ENCODE data around the gene BCL2. TPM values are rescaled to one million over a fixed set of nuclear protein-coding genes. Genes with fewer than 3 reads are reported as not detected.

The BCL2 gene
- total and polyA plus RNA-seq, 9 donors, result 13.7 to 43.9 (median 35.7) TPM

DNA sequence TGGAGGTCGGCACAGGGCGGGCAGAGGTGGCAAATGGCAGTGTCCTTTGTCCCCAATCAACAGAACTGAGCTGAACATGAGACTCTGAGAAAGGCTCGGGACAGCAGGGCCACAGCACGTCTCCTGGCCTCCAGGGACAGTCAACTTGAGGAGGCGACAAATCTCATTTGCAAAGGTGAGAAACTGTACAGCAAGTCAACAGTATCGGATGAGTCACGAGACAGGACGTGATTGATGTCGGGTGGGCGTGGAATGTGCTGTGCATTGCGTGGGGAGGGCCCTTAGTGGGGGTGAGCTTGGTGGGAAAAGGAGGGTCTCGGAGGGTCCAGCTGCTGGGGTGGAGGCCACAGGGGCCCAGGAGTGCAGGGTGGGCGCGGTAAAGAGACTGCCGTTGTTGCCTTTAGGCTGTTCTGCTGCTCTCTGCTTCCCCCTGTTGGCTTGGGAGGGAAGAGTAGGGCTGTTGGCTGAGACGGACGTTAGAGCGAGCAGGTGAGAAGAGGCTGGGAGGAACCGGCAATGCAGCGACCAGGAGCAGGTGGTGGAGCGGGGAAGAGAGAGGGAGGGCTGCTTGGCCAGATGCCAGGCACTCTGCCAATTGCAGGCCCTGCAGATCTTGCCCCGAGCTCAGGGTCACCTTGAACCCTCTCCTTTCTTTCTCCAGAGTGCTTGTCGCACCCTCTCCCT, 164.3 kb downstream of the BCL2 start:
- no peaks in the 10 kb centered on the region for H3K36me3 ChIP-seq
- H3K4me1 ChIP-seq (ENCODE audit: insufficient read depth), result peaks cover 21% of the 10 kb centered on the region
- TF ChIP-seq, protein P1, sequence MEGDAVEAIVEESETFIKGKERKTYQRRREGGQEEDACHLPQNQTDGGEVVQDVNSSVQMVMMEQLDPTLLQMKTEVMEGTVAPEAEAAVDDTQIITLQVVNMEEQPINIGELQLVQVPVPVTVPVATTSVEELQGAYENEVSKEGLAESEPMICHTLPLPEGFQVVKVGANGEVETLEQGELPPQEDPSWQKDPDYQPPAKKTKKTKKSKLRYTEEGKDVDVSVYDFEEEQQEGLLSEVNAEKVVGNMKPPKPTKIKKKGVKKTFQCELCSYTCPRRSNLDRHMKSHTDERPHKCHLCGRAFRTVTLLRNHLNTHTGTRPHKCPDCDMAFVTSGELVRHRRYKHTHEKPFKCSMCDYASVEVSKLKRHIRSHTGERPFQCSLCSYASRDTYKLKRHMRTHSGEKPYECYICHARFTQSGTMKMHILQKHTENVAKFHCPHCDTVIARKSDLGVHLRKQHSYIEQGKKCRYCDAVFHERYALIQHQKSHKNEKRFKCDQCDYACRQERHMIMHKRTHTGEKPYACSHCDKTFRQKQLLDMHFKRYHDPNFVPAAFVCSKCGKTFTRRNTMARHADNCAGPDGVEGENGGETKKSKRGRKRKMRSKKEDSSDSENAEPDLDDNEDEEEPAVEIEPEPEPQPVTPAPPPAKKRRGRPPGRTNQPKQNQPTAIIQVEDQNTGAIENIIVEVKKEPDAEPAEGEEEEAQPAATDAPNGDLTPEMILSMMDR (IDR thresholded peaks at IDR 0.05), result peak in 1 of 3 donors; percentile 17
- TF ChIP-seq POLR2A (IDR thresholded peaks at IDR 0.05), result no peak
- no peak for TF ChIP-seq EP300 (IDR thresholded peaks at IDR 0.05)
- DNase-seq, result no peak
- H3K27ac ChIP-seq, result no peak overlapping the region
- 78 to 81% (median 78%) methylated on average over 23 of the region's 23 CpGs for WGBS, 3 donors
- no peaks in the 10 kb centered on the region for H3K9me3 ChIP-seq
- H3K4me3 ChIP-seq, result no peak overlapping the region
- intact Hi-C loops (cut with DNase I), result loop anchor here in 2 of 4 donors (10.0 kb wide), 2 partner anchors 139 to 159 kb away; partner anchors contain the start of gene BCL2 (in 1 of the 2)
- no peaks in the 10 kb centered on the region for H3K27me3 ChIP-seq

DNA sequence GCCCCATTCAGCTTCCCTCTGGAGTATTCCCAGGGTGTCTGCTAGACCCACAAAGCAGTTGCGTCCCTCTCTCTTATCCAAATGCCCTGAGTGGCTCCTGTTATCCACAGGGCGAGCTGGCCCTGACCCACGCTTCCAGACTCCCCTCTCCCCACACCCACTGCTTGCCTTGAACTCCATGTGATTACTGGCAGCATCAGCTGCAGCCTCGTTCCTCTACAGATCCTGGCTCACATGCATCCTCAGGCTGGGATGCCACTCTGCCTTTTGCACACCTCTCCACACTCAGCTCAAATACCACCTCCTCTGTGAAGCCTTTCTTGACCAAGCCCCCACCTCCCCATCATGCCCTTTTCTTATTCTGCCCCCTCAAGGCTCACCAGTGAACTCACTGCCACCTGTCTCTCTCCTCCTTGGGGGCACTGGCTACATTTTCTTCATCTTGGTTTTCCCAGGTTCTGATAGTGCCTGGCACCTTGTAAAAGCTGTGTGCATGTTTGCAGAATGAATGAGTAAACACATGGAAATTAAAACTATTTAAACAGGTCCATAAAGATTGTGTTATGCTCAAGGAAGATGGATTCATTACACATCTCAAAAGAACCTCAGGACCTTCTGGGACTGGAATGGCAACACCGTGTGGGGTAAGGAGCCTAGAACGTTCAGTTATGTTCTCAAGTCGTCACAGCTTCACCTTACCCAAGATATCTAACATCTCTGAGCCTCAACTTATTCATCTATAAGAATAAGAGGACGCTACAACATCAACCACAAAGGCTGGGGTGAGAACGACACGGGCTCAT, 165.0 kb downstream of the BCL2 start:
- 82 to 84% (median 84%) methylated on average over 10 of the region's 10 CpGs for WGBS, 3 donors
- no peak for DNase-seq
- TF ChIP-seq EP300 (IDR thresholded peaks at IDR 0.05), result no peak
- TF ChIP-seq, protein P1 (IDR thresholded peaks at IDR 0.05), result no peak
- TF ChIP-seq POLR2A (IDR thresholded peaks at IDR 0.05), result no peak
- intact Hi-C loops (cut with DNase I), result loop anchor here in 2 of 4 donors (10.0 kb wide), 2 partner anchors 140 to 160 kb away; partner anchors contain the start of gene BCL2 (in 1 of the 2)
- Histone ChIP-seq H3K4me1 (ENCODE audit: insufficient read depth) (peaks cover 21% of the 10 kb centered on the region), H3K9me3 (no peaks in the 10 kb centered on the region), H3K27me3 (no peaks in the 10 kb centered on the region), H3K27ac (no peak overlapping the region), H3K36me3 (no peaks in the 10 kb centered on the region), H3K4me3 (no peak overlapping the region)

DNA sequence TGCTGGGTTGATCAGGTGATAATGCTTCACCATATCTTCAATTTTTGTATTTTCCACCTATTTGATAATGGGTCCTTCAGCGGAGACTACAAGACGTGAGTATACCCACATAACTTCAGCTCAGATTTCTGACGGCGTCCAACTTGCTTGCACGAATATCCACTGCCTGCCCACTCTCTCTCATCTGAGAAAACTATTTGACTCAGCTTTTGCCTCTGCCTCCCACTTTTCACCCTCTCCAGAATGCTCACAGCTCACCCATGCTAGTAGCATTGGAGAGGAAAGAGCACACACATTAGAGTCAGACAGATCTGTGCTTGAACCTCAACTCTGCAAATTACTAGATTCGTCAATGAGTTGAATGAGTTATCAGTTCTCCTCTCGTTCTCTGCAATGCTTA, 166.8 kb downstream of the BCL2 start:
- no peaks in the 10 kb centered on the region for H3K9me3 ChIP-seq
- no peaks in the 10 kb centered on the region for H3K36me3 ChIP-seq
- intact Hi-C loops (cut with DNase I), result loop anchor here in 2 of 4 donors (10.0 kb wide), 2 partner anchors 142 to 162 kb away; partner anchors contain the start of gene BCL2 (in 1 of the 2)
- no peaks in the 10 kb centered on the region for H3K27me3 ChIP-seq
- TF ChIP-seq POLR2A (IDR thresholded peaks at IDR 0.05), result no peak
- TF ChIP-seq, protein P1 (IDR thresholded peaks at IDR 0.05), result no peak
- TF ChIP-seq EP300 (IDR thresholded peaks at IDR 0.05), result no peak
- H3K4me3 ChIP-seq, result no peak overlapping the region
- 93 to 94% (median 94%) methylated on average over 7 of the region's 7 CpGs for WGBS, 3 donors
- H3K27ac ChIP-seq, result no peak overlapping the region
- DNase-seq, result no peak
- H3K4me1 ChIP-seq (ENCODE audit: insufficient read depth), result peaks cover 27% of the 10 kb centered on the region

DNA sequence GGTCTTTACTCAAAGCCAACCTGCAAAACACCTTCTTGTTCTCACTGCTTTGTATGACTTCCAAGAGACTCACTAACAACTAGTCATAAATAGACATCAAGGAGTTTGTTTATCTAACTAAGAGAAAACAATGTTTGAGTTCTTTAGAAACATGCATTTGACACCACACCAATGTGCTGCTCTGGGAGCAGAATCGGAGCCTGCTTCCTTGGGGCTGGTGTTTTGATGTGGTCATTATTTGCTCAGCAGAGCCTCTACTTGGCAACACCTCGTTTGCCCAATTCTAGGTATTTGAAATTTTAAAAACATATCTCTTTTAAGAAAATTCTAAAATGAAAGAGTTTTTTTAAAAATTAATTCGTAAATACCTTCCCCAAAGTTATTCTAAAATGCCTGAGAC, 167.5 kb downstream of the BCL2 start:
- TF ChIP-seq EP300 (IDR thresholded peaks at IDR 0.05) (no peak), POLR2A (IDR thresholded peaks at IDR 0.05) (no peak)
- TF ChIP-seq, protein P1 (IDR thresholded peaks at IDR 0.05), result no peak
- Histone ChIP-seq H3K4me3 (no peak overlapping the region), H3K4me1 (ENCODE audit: insufficient read depth) (peaks cover 24% of the 10 kb centered on the region), H3K27ac (no peak overlapping the region), H3K27me3 (no peaks in the 10 kb centered on the region), H3K36me3 (no peaks in the 10 kb centered on the region), H3K9me3 (no peaks in the 10 kb centered on the region)
- 56 to 72% (median 58%) methylated on average over 3 of the region's 3 CpGs for WGBS, 3 donors
- DNase-seq, result no peak
- intact Hi-C loops (cut with DNase I), result loop anchor here in 2 of 4 donors (10.0 kb wide), 2 partner anchors 143 to 163 kb away; partner anchors contain the start of gene BCL2 (in 1 of the 2)

Measured in ovary (tissue), 9 donors.